Activated effector memory CD4-positive, alpha-beta T cell treated with Interleukin-2 at 50 U/mL for 16 hours (primary cell): ENCODE measurements around the gene ZNF543.
"Not testable (repeated sequence)": the region's sequence is repeated elsewhere in the genome, so short reads cannot be mapped to it uniquely, and the experiment has no call there.

Experiments used
- DNase-seq: peaks from one replicate; pipeline ENCODE4 v3.0.0-alpha.2; 2020

Gene ZNF543

GRCh38 chr19:57321751-57322150, 1.5 kb downstream of the ZNF543 start:
- DNase-seq: no peak

- no peak for DNase-seq
These were observed 4.7 kb downstream of the ZNF543 start for GRCh38 chr19:57324992-57325391.

GRCh38 chr19:57327993-57328392, 7.7 kb downstream of the ZNF543 start:
- DNase-seq: no peak

- DNase-seq: no peak
These were observed 13.9 kb downstream of the ZNF543 start for GRCh38 chr19:57334191-57334590.

GRCh38 chr19:57338877-57339276, 18.6 kb downstream of the ZNF543 start:
- DNase-seq: no peak

GRCh38 chr19:57342582-57342981, 22.3 kb downstream of the ZNF543 start:
- no peak for DNase-seq

GRCh38 chr19:57348136-57348535, 27.9 kb downstream of the ZNF543 start:
- DNase-seq: no peak

GRCh38 chr19:57350877-57351805, 30.9 kb downstream of the ZNF543 start, which contains the start of gene ZNF304:
Gene ZNF304 (plus strand): TSS chr19:57351271. CDS start chr19:57351665, 394 bp downstream.
- DNase-seq: peak; percentile 72

- no peak for DNase-seq
These were observed 31.6 kb downstream of the ZNF543 start for GRCh38 chr19:57351867-57352266.

- DNase-seq: no peak
These were observed 35.6 kb downstream of the ZNF543 start for GRCh38 chr19:57355916-57356315.

GRCh38 chr19:57357406-57357805, 37.1 kb downstream of the ZNF543 start:
- no peak for DNase-seq

GRCh38 chr19:57359300-57359699, 39.0 kb downstream of the ZNF543 start:
- DNase-seq: no peak

- DNase-seq: no peak
These were observed 42.1 kb downstream of the ZNF543 start for GRCh38 chr19:57362419-57362818.

- DNase-seq: peak; percentile 98
These were observed 42.9 kb downstream of the ZNF543 start, which contains the start of the genes TRAPPC2B and ZNF547 for GRCh38 chr19:57362997-57363687. Gene TRAPPC2B (plus strand): TSS chr19:57363551. CDS start chr19:57364834, 1,283 bp downstream. Gene ZNF547 (plus strand): TSS chr19:57363551. CDS start chr19:57368556, 5,005 bp downstream.

- no peak for DNase-seq
These were observed 43.5 kb downstream of the ZNF543 start for GRCh38 chr19:57363688-57364181.

- DNase-seq: no peak
These were observed 46.5 kb downstream of the ZNF543 start for GRCh38 chr19:57366776-57367175.

- DNase-seq: no peak
These were observed 53.9 kb downstream of the ZNF543 start for GRCh38 chr19:57374179-57374578.

- not testable (repeated sequence) for DNase-seq
These were observed 54.4 kb downstream of the ZNF543 start for GRCh38 chr19:57374647-57375046.

- no peak for DNase-seq
These were observed 55.9 kb downstream of the ZNF543 start for GRCh38 chr19:57376151-57376550.

GRCh38 chr19:57377498-57378146, 57.4 kb downstream of the ZNF543 start:
- DNase-seq: no peak
